Neural crest cell (in vitro differentiated cells): ENCODE data around the gene RFX3. TPM values are rescaled to one million over a fixed set of nuclear protein-coding genes. Genes with fewer than 3 reads are reported as not detected.

Source experiments
- DNase-seq: peaks from one replicate; pipeline ENCODE4 v3.0.0; 2021; ENCODE audit warnings: low read depth, mixed read lengths, low spot score
- H3K27ac Mint-ChIP-seq: one replicate; pipeline ENCODE4 v1.8.0; 2021; ENCODE audit warnings: mild to moderate bottlenecking, mixed read lengths; ENCODE audit not compliant: unreplicated experiment
- H3K27me3 Mint-ChIP-seq: 2 replicates; pipeline ENCODE4 v1.8.0; 2021; ENCODE audit warnings: low read depth, mild to moderate bottlenecking, mixed read lengths
- H3K36me3 Mint-ChIP-seq: 2 replicates; pipeline ENCODE4 v1.8.0; 2021; ENCODE audit warnings: low read depth, mild to moderate bottlenecking, mixed read lengths
- H3K4me1 Mint-ChIP-seq: 2 replicates; pipeline ENCODE4 v1.8.0; 2021; ENCODE audit warnings: mixed read lengths
- H3K4me3 Mint-ChIP-seq: one replicate; pipeline ENCODE4 v1.8.0; 2021; ENCODE audit warnings: mild to moderate bottlenecking, mixed read lengths
- H3K9me3 Mint-ChIP-seq: 2 replicates; pipeline ENCODE4 v1.8.0; 2021; ENCODE audit warnings: mixed read lengths
- total RNA-seq: library from RNA; stranded (reverse); gene quantifications from 2 replicates; pipeline ENCODE4 v1.2.1, GENCODE V29; 2021
- TF ChIP-seq, protein P1 (sequence below): fragments of 200-600 bp; sonication (generic); conservative IDR thresholded peaks from 2 replicates; pipeline ENCODE4 v1.5.0; 2021; ENCODE audit warnings: antibody characterized with exemption, mild to moderate bottlenecking

The RFX3 gene
- total RNA-seq, 1 donor from 2014 or later = 46.9 TPM

DNA sequence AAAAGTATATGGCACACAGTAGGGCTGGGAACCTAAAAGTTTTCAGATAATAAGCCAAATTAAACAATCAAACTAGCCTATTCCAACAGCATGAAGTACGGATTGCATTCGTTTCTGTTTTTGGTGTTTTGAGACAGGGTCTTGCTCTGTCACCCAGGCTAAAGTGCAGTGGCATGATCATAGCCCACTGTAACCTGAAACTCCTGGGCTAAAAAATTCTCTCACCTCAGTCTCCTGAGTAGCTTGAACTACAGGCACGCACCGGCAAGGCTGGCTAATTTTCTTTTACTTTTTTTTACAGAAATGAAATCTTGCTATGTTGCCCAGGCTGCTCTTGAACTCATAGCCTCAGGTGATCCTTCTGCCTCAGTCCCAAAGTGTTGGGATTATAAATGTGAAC is 5.2 kb downstream of the RFX3 start:
- H3K9me3 Mint-ChIP-seq = no peaks in the 10 kb centered on the region
- no peak overlapping the region for H3K4me3 Mint-ChIP-seq
- TF ChIP-seq, protein P1, sequence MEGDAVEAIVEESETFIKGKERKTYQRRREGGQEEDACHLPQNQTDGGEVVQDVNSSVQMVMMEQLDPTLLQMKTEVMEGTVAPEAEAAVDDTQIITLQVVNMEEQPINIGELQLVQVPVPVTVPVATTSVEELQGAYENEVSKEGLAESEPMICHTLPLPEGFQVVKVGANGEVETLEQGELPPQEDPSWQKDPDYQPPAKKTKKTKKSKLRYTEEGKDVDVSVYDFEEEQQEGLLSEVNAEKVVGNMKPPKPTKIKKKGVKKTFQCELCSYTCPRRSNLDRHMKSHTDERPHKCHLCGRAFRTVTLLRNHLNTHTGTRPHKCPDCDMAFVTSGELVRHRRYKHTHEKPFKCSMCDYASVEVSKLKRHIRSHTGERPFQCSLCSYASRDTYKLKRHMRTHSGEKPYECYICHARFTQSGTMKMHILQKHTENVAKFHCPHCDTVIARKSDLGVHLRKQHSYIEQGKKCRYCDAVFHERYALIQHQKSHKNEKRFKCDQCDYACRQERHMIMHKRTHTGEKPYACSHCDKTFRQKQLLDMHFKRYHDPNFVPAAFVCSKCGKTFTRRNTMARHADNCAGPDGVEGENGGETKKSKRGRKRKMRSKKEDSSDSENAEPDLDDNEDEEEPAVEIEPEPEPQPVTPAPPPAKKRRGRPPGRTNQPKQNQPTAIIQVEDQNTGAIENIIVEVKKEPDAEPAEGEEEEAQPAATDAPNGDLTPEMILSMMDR = no peak
- H3K36me3 Mint-ChIP-seq = peaks cover 7% of the 10 kb centered on the region
- DNase-seq = no peak
- peaks cover 40% of the 10 kb centered on the region for H3K4me1 Mint-ChIP-seq
- H3K27ac Mint-ChIP-seq = peak overlapping the region; percentile 1
- H3K27me3 Mint-ChIP-seq = no peaks in the 10 kb centered on the region

DNA sequence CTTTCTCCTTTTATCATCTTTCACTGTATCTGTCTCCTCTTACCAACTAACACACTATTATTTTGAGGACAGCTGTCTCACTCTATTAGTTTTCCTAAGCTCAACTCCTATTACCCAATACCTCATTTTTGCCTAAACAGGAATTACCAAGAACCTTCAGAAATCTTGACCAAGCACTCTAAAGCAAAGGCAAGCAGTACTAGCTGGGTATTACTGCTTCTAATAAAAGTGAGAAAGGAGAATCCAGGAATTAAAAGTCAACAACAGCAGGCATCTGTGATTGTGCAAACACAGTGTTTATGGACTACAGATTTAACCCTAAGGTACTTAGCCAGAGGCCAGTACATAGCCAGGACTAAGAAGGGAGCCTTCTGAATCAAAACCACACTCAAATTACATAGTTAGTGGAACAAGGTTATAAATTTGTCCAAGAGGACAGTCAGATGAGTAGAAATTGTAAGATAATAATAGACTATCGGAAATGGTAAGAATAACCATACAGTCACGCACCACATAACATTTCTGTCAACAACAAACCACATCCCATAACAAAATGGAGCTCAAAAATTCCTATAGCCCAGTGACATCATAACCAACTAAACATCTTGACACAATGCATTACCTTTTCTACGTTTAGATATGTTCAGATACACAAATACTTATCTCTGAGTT is 8.3 kb downstream of the RFX3 start:
- Mint-ChIP-seq H3K27me3 (no peaks in the 10 kb centered on the region), H3K9me3 (no peaks in the 10 kb centered on the region), H3K4me3 (no peak overlapping the region), H3K4me1 (peaks cover 32% of the 10 kb centered on the region), H3K27ac (no peak overlapping the region), H3K36me3 (peaks cover 16% of the 10 kb centered on the region)
- no peak for DNase-seq
- TF ChIP-seq, protein P1 = no peak

GRCh38 chr9:3516667-3517330 is 9.0 kb downstream of the RFX3 start:
- Mint-ChIP-seq H3K9me3 (no peaks in the 10 kb centered on the region), H3K27ac (no peak overlapping the region), H3K36me3 (peaks cover 16% of the 10 kb centered on the region), H3K4me3 (no peak overlapping the region), H3K27me3 (no peaks in the 10 kb centered on the region), H3K4me1 (peaks cover 26% of the 10 kb centered on the region)
- TF ChIP-seq, protein P1 = no peak
- no peak for DNase-seq

DNA sequence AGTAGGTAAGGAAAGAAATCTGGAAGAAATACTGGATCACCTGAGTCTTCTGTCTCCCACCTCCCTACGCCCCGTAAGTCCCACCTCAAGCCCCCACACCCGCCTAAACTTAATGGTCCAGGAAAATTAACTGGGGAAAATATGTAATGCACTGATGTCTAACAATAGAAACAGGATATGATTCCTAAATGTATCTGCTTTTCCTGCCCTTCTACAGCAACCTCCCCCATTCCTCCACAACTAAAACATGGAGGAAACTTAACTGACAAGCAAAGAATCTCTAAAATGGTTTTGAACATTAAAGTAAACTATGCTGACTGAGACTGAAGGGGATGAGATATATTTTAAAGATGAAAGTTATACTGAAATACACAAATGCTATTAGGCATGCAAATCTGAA is 10.4 kb downstream of the RFX3 start:
- Mint-ChIP-seq H3K27ac (no peak overlapping the region), H3K4me3 (no peak overlapping the region), H3K27me3 (no peaks in the 10 kb centered on the region), H3K4me1 (peaks cover 32% of the 10 kb centered on the region), H3K9me3 (no peaks in the 10 kb centered on the region), H3K36me3 (peaks cover 16% of the 10 kb centered on the region)
- DNase-seq = no peak
- TF ChIP-seq, protein P1 = no peak

- TF ChIP-seq, protein P1 = no peak
- H3K27ac Mint-ChIP-seq = no peak overlapping the region
- H3K9me3 Mint-ChIP-seq = no peaks in the 10 kb centered on the region
- no peak for DNase-seq
- no peak overlapping the region for H3K4me3 Mint-ChIP-seq
- peaks cover 39% of the 10 kb centered on the region for H3K4me1 Mint-ChIP-seq
- peaks cover 16% of the 10 kb centered on the region for H3K36me3 Mint-ChIP-seq
- H3K27me3 Mint-ChIP-seq = no peaks in the 10 kb centered on the region
Measured at GRCh38 chr9:3514786-3515185, 11.0 kb downstream of the RFX3 start.
